Esophagus squamous epithelium (tissue), 5 donors: ENCODE data around the gene IQGAP2. TPM values are rescaled to one million over a fixed set of nuclear protein-coding genes. Genes with fewer than 3 reads are reported as not detected.

Experiments
- DNase-seq: peaks from one replicate; lab custom pipeline; 2025; lab: John Stamatoyannopoulos, UW
- H3K27ac ChIP-seq, 4 donors: fragments of 200-600 bp; sonication (generic); one replicate each; pipeline ENCODE4 v1.5.1; 2016 to 2019; ENCODE audit warnings: mild to moderate bottlenecking in 1 of 4
- H3K27me3 ChIP-seq, 4 donors: fragments of 200-600 bp; sonication (generic); 1 replicate in 3 of 4; 2 replicates in 1 of 4; pipeline versions ENCODE4 v1.5.1 to v1.6.0; 2017 to 2021; ENCODE audit warnings: antibody characterized with exemption in 1 of 4
- H3K36me3 ChIP-seq, 3 donors: fragments of 200-600 bp; sonication (generic); one replicate each; pipeline ENCODE4 v1.5.1; 2016 to 2019
- H3K4me1 ChIP-seq, 3 donors: fragments of 200-600 bp; sonication (generic); one replicate each; pipeline ENCODE4 v1.5.1; 2017 to 2019
- H3K4me3 ChIP-seq, 4 donors: fragments of 200-600 bp; sonication (generic); 1 replicate in 3 of 4; 2 replicates in 1 of 4; pipeline ENCODE4 v1.5.1; 2016 to 2019; ENCODE audit warnings: mild to moderate bottlenecking in 2 of 4, moderate library complexity in 1 of 4
- H3K9me3 ChIP-seq, 3 donors: fragments of 200-600 bp; sonication (generic); one replicate each; pipeline ENCODE4 v1.5.1; 2016 to 2019
- CTCF ChIP-seq, 6 experiments: fragments of 450-650 bp in 4 of 6; fragments of 200-600 bp in 2 of 6; sonication (generic) in 2 of 6; IDR thresholded peaks; one replicate each; pipeline ENCODE4 v1.5.1; 2016 to 2019; ENCODE audit warnings: antibody characterized with exemption in 6 of 6, mild to moderate bottlenecking in 4 of 6, moderate library complexity in 4 of 6
- POLR2A ChIP-seq, 4 donors: fragments of 450-650 bp; IDR thresholded peaks; one replicate each; pipeline ENCODE4 v1.6.1; 2017; ENCODE audit warnings: antibody characterized with exemption in 4 of 4, mild to moderate bottlenecking in 4 of 4, moderate library complexity in 3 of 4
- WGBS, 2 donors: methylation state at CpG; one replicate each; pipeline ENCODE4 v1.1.5; 2018; 5-methylcytosine and 5-hydroxymethylcytosine counted together
- intact Hi-C: fragments of 100-400 bp; cut with DNase I; formaldehyde crosslinking; loops from one replicate; pipeline ENCODE4 v1.15.0; 2022
- total RNA-seq, 4 donors: library from RNA; depleted of rRNA; stranded (reverse); fragments of >200 nt; gene quantifications; one replicate each; pipeline ENCODE4 v1.1.0, GENCODE V29; 2016
- donor health status: DM: yes; HTN: yes; CAD: no.

Gene IQGAP2
- total RNA-seq, 4 donors from 2014 or later = 3.0 to 16.6 (median 5.9) TPM

GRCh38 chr5:76493190-76493837, 90.2 kb downstream of the IQGAP2 start:
- no peaks in the 10 kb centered on the region for H3K36me3 ChIP-seq
- no peak for DNase-seq

GRCh38 chr5:76494201-76494600, 91.1 kb downstream of the IQGAP2 start:
- Histone ChIP-seq H3K27me3 (no peaks in the 10 kb centered on the region), H3K36me3 (no peaks in the 10 kb centered on the region), H3K4me1 (no peaks in the 10 kb centered on the region), H3K27ac (no peak overlapping the region), H3K4me3 (no peak overlapping the region), H3K9me3 (no peaks in the 10 kb centered on the region)
- no peak for DNase-seq
- TF ChIP-seq CTCF (IDR thresholded peaks at IDR 0.05) = no peak
- TF ChIP-seq POLR2A (IDR thresholded peaks at IDR 0.05) = no peak
- 84 to 88% methylated on average over 4 of the region's 4 CpGs for WGBS, 2 donors
- intact Hi-C loops = no loop called here

More at GRCh38 chr5:76493190-76493837, 90.2 kb downstream of the IQGAP2 start:
- Histone ChIP-seq H3K4me3 (no peak overlapping the region), H3K27me3 (no peaks in the 10 kb centered on the region), H3K27ac (no peak overlapping the region), H3K4me1 (no peaks in the 10 kb centered on the region), H3K9me3 (no peaks in the 10 kb centered on the region)
- TF ChIP-seq CTCF (IDR thresholded peaks at IDR 0.05) (no peak), POLR2A (IDR thresholded peaks at IDR 0.05) (no peak)
- intact Hi-C loops = no loop called here
- WGBS, 2 donors = 80 to 83% methylated on average over 4 to 6 of the region's 8 CpGs

GRCh38 chr5:76495870-76496269, 92.8 kb downstream of the IQGAP2 start:
- intact Hi-C loops = no loop called here
- Histone ChIP-seq H3K27ac (no peak overlapping the region), H3K36me3 (no peaks in the 10 kb centered on the region), H3K9me3 (no peaks in the 10 kb centered on the region), H3K27me3 (no peaks in the 10 kb centered on the region), H3K4me3 (no peak overlapping the region), H3K4me1 (no peaks in the 10 kb centered on the region)
- no peak for DNase-seq
- TF ChIP-seq POLR2A (IDR thresholded peaks at IDR 0.05) = no peak
- no peak for TF ChIP-seq CTCF (IDR thresholded peaks at IDR 0.05)
- WGBS, 2 donors = 85 to 92% methylated on average over 3 to 4 of the region's 4 CpGs

GRCh38 chr5:76497065-76497460, 94.0 kb downstream of the IQGAP2 start:
- H3K4me3 ChIP-seq = no peak overlapping the region
- H3K36me3 ChIP-seq = no peaks in the 10 kb centered on the region
- WGBS, 2 donors = 69 to 86% methylated on average over 4 of the region's 4 CpGs
- DNase-seq = no peak
- intact Hi-C loops = no loop called here
- no peaks in the 10 kb centered on the region for H3K4me1 ChIP-seq
- no peak for TF ChIP-seq POLR2A (IDR thresholded peaks at IDR 0.05)
- no peak for TF ChIP-seq CTCF (IDR thresholded peaks at IDR 0.05)
- H3K27ac ChIP-seq = no peak overlapping the region
- H3K9me3 ChIP-seq = no peaks in the 10 kb centered on the region
- H3K27me3 ChIP-seq = no peaks in the 10 kb centered on the region

- H3K27me3 ChIP-seq = no peaks in the 10 kb centered on the region
- no peaks in the 10 kb centered on the region for H3K36me3 ChIP-seq
- H3K9me3 ChIP-seq = no peaks in the 10 kb centered on the region
- intact Hi-C loops = no loop called here
- no peak overlapping the region for H3K27ac ChIP-seq
- DNase-seq = no peak
- 67 to 74% methylated on average over 4 of the region's 4 CpGs for whole genome bisulfite sequencing, 2 donors
- H3K4me1 ChIP-seq = no peaks in the 10 kb centered on the region
- TF ChIP-seq POLR2A (IDR thresholded peaks at IDR 0.05) (no peak), CTCF (IDR thresholded peaks at IDR 0.05) (no peak)
- no peak overlapping the region for H3K4me3 ChIP-seq
Measured at GRCh38 chr5:76497986-76498717, 95.1 kb downstream of the IQGAP2 start.
